T-cell (primary cell): ENCODE measurements around the gene STK31. TPM values are rescaled to one million over a fixed set of nuclear protein-coding genes. Genes with fewer than 3 reads are reported as not detected.
"Not testable (repeated sequence)": the region's sequence is repeated elsewhere in the genome, so short reads cannot be mapped to it uniquely, and the experiment has no call there.

Source experiments
- ATAC-seq, 4 experiments: fragments of 200-7000 bp in 3 of 4; fragments of 150-1000 bp in 1 of 4; cut with Tn5 transposase; replicated peaks in 1 of 4; 1 replicate in 3 of 4; 2 replicates in 1 of 4; pipeline ENCODE4 v1.10.0; 2021; ENCODE audit warnings: moderate library complexity in 3 of 4, mild to moderate bottlenecking in 2 of 4, moderate number of reproducible peaks in 1 of 4
- CTCF ChIA-PET, 2 donors: fragments of 300-600 bp; sonication (Branson Sonifier 250); formaldehyde crosslinking; loops; one replicate each; lab custom pipeline; 2022; ENCODE audit warnings: antibody characterized with exemption in 2 of 2; lab: Charles Lee
- POLR2A ChIA-PET, 2 donors: fragments of 300-600 bp; sonication (Branson Sonifier 250); formaldehyde crosslinking; loops; one replicate each; lab custom pipeline; 2022; ENCODE audit warnings: antibody characterized with exemption in 2 of 2; lab: Charles Lee
- DNase-seq, 35 experiments: peaks; one replicate each; pipeline versions ENCODE4 v3.0.0 to v3.0.0-alpha.2; 2013 to 2023
- H3K27ac ChIP-seq: one replicate; pipeline ENCODE4 v1.5.1; 2013; ENCODE audit warnings: low read length
- H3K27me3 ChIP-seq, 2 experiments: replicated peaks in 1 of 2; 1 replicate in 1 of 2; 2 replicates in 1 of 2; pipeline versions ENCODE4 v1.6.1 to v1.7.0; 2013; ENCODE audit warnings: low read length in 1 of 2, mixed read lengths in 1 of 2; ENCODE audit not compliant: control insufficient read depth in 2 of 2, insufficient read depth in 2 of 2; ENCODE audit errors: extremely low read depth in 1 of 2
- H3K36me3 ChIP-seq, 2 donors: 1 replicate in 1 of 2; 2 replicates in 1 of 2; pipeline versions ENCODE4 v1.6.1 to v1.7.0; 2013; ENCODE audit warnings: low read length in 1 of 2; ENCODE audit not compliant: control insufficient read depth in 2 of 2, insufficient read depth in 1 of 2; ENCODE audit errors: extremely low read depth in 1 of 2
- H3K4me1 ChIP-seq, 2 experiments: 1 replicate in 1 of 2; 2 replicates in 1 of 2; pipeline versions ENCODE4 v1.6.1 to v1.7.0; 2013; ENCODE audit warnings: low read length in 2 of 2, mixed read lengths in 1 of 2; ENCODE audit not compliant: insufficient read depth in 2 of 2, control insufficient read depth in 1 of 2; ENCODE audit errors: extremely low read depth in 1 of 2
- H3K4me3 ChIP-seq, 2 donors: 1 replicate in 1 of 2; 2 replicates in 1 of 2; pipeline versions ENCODE4 v1.5.1 to v1.7.0; 2013; ENCODE audit warnings: mild to moderate bottlenecking in 2 of 2, low read length in 1 of 2, moderate library complexity in 1 of 2; ENCODE audit not compliant: control insufficient read depth in 1 of 2; ENCODE audit errors: extremely low read depth in 1 of 2
- H3K9me3 ChIP-seq: 2 replicates; pipeline ENCODE4 v1.7.0; 2013
- H3K27ac Mint-ChIP-seq, 2 donors: one replicate each; pipeline ENCODE4 v1.8.0; 2020 to 2021; ENCODE audit warnings: mild to moderate bottlenecking in 2 of 2, mixed read lengths in 2 of 2
- H3K27me3 Mint-ChIP-seq, 2 donors: one replicate each; pipeline ENCODE4 v1.8.0; 2021 to 2022; ENCODE audit warnings: mixed read lengths in 2 of 2
- H3K36me3 Mint-ChIP-seq: one replicate; pipeline ENCODE4 v1.8.0; 2021; ENCODE audit warnings: mixed read lengths
- H3K4me1 Mint-ChIP-seq, 3 donors: one replicate each; pipeline ENCODE4 v1.8.0; 2020 to 2022; ENCODE audit warnings: mixed read lengths in 3 of 3, mild to moderate bottlenecking in 1 of 3
- H3K4me3 Mint-ChIP-seq, 3 donors: one replicate each; pipeline ENCODE4 v1.8.0; 2020 to 2022; ENCODE audit warnings: mild to moderate bottlenecking in 3 of 3, mixed read lengths in 3 of 3, moderate library complexity in 3 of 3
- H3K9me3 Mint-ChIP-seq, 3 donors: one replicate each; pipeline ENCODE4 v1.8.0; 2020 to 2022; ENCODE audit warnings: mixed read lengths in 3 of 3
- WGBS: methylation state at CpG from one replicate; pipeline ENCODE4 v1.1.5; 2013; ENCODE audit warnings: missing lambda C conversion rate; ENCODE audit not compliant: insufficient coverage; 5-methylcytosine and 5-hydroxymethylcytosine counted together
- total RNA-seq, 35 experiments: library from RNA in 6 of 35; stranded (reverse) in 6 of 35; fragments of 120-200 nt in 1 of 35; gene quantifications; one replicate each; pipeline versions ENCODE4 v1.2.1 to v1.2.4 and lab custom pipeline; 2013 to 2026

The STK31 gene
- total RNA-seq, 5 donors from 2014 or later (not counting 1 experiment from before 2014, with no cell fraction given), result 0.25 to 0.83 (median 0.30) TPM

DNA sequence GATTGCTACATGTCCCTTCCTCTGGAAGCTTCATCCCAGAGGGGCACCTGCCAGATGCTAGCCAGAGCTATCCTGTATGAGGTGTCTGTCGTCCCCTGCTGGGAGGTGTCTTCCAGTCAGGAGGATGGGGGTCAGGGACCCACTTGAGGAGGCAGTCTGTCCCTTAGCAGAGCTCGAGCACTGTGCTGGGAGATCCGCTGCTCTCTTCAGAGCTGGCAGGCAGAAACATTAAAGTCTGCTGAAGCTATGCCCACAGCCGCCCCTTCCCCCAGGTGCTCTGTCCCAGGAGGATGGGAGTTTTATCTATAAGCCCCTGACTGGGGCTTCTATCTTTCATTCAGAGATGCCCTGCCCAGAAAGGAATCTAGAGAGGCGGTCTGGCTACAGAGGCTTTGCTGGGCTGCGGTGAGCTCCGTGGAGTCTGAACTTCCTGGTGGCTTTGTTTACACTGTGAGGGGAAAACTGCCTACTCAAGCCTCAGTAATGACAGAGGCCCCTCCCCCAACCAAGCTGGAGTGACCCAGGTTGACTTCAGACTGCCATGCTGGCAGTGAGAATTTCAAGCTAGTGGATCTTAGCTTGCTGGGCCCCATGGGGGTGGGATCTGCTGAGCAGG lies 69.3 kb downstream of the STK31 start:
- H3K27ac ChIP-seq, H3K36me3 Mint-ChIP-seq, DNase-seq, H3K4me1 Mint-ChIP-seq, POLR2A ChIA-PET, H3K4me3 Mint-ChIP-seq, H3K4me3 ChIP-seq, H3K27me3 Mint-ChIP-seq, H3K9me3 ChIP-seq, H3K4me1 ChIP-seq, H3K36me3 ChIP-seq, ATAC-seq, H3K27ac Mint-ChIP-seq, H3K27me3 ChIP-seq, H3K9me3 Mint-ChIP-seq, CTCF ChIA-PET: not testable (repeated sequence)
- 65% methylated on average over 2 of the region's 7 CpGs for WGBS

DNA sequence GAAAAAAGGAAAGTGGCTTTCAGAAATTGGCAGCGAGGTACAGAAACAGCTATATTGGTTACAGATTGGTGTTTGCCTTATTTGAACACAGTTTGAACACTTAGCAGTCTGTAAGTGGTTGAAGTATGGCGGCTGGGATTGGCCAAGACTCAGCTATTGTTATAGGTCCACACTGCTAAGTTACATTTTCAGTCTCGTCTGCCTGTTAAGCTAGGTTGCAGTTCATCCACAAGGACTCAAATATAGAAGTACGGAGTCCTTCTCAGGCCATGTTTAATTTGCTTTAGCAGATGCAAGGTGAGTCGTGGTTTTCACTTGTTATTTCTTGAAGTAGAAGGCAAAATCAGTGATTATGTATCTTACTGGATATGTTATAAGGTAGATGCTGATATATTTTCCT lies 73.1 kb downstream of the STK31 start:
- Mint-ChIP-seq H3K36me3 (no peaks in the 10 kb centered on the region), H3K4me3 (no peak overlapping the region), H3K4me1 (no peaks in the 10 kb centered on the region), H3K9me3 (no peaks in the 10 kb centered on the region), H3K27me3 (peaks cover 0 to 5% of the 10 kb centered on the region in 2 donors), H3K27ac (no peak overlapping the region)
- no peaks in the 10 kb centered on the region for H3K4me1 ChIP-seq
- no peak for DNase-seq
- ChIA-PET CTCF (no interaction called here), POLR2A (no interaction called here)
- WGBS, result 83% methylated on average over 3 of the region's 5 CpGs
- H3K4me3 ChIP-seq, result no peak overlapping the region
- H3K9me3 ChIP-seq, result no peaks in the 10 kb centered on the region
- H3K36me3 ChIP-seq, result no peaks in the 10 kb centered on the region
- ATAC-seq, result no peak
- H3K27ac ChIP-seq, result no peak overlapping the region
- H3K27me3 ChIP-seq, result peaks cover 0 to 2% of the 10 kb centered on the region in 2 experiments

DNA sequence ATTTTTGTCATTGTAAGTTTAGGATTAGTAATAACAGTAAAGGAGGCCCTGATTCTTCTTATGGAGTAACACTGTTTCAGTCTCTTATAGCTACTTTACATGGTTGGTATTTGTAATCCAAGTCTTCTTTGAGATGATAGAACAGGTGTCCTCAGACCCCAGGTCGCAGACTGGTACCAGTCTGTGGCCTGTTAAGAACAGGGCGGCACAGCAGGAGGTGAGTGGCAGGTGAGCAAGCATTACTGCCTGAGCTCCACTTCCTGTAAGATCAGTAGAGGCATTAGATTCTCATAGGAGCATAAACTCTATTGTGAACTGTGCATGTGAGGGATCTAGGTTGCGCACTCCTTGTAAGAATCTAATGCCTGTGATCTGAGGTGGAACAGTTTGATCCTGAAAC lies 77.3 kb downstream of the STK31 start:
- POLR2A ChIA-PET, result no interaction called here
- Mint-ChIP-seq H3K9me3 (no peaks in the 10 kb centered on the region), H3K27me3 (no peaks in the 10 kb centered on the region), H3K4me1 (no peaks in the 10 kb centered on the region), H3K36me3 (peaks cover 6% of the 10 kb centered on the region), H3K4me3 (no peak overlapping the region), H3K27ac (no peak overlapping the region)
- CTCF ChIA-PET, result no interaction called here
- WGBS, result 100% methylated on average over 2 of the region's 3 CpGs
- H3K9me3 ChIP-seq, result no peaks in the 10 kb centered on the region
- ATAC-seq (no peak), DNase-seq (no peak)
- H3K27ac ChIP-seq, result no peak overlapping the region
- H3K4me1 ChIP-seq, result no peaks in the 10 kb centered on the region
- H3K36me3 ChIP-seq, result no peaks in the 10 kb centered on the region
- no peaks in the 10 kb centered on the region for H3K27me3 ChIP-seq
- no peak overlapping the region for H3K4me3 ChIP-seq

DNA sequence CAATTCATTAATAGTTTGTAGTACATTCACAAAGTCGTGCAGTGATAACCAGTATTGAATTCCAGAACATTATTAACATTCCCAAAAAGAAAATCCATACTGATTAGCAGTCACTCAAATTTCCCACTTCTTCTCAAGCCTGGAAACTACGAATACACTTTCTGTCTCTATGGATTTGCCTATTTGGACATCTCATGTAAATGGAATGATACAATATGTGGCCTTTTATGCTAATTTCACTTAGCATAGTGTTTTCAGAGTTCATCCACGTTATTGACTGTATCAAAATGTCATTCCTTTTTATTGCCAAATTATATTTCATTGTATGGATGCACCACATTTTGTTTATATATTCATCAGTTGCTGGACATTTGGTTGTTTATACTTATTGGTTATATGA lies 78.8 kb downstream of the STK31 start:
- H3K27ac ChIP-seq, result no peak overlapping the region
- POLR2A ChIA-PET, result no interaction called here
- H3K27me3 Mint-ChIP-seq, result no peaks in the 10 kb centered on the region
- CTCF ChIA-PET, result no interaction called here
- no peak overlapping the region for H3K27ac Mint-ChIP-seq
- no peaks in the 10 kb centered on the region for H3K4me1 Mint-ChIP-seq
- no peaks in the 10 kb centered on the region for H3K9me3 ChIP-seq
- no peak overlapping the region for H3K4me3 Mint-ChIP-seq
- no peak for ATAC-seq
- peaks cover 2 to 11% (median 9%) of the 10 kb centered on the region in 3 donors for H3K9me3 Mint-ChIP-seq
- H3K27me3 ChIP-seq, result no peaks in the 10 kb centered on the region
- no CpG with 5 or more reads among the region's 3 CpGs for WGBS
- H3K4me3 ChIP-seq, result no peak overlapping the region
- no peaks in the 10 kb centered on the region for H3K36me3 ChIP-seq
- no peak for DNase-seq
- no peaks in the 10 kb centered on the region for H3K4me1 ChIP-seq
- peaks cover 6% of the 10 kb centered on the region for H3K36me3 Mint-ChIP-seq

DNA sequence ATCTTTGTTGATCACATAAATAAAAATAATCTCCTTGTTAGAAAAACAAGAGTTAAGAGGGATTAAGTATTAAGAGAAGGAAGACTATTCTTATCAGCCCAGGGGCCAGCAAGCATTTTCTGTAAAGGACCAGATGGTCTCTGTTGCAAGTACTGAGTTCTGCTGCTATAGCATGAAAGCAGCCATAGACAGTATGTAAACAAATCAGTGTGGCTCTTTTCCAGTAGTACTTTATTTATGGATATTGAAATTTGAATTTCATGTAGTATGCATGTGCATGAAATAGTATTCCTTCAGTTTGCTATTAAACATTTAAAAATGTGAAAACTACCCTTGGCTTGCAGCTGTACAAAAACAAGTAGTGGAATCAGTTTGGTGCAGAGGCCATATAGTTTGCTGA lies 81.7 kb downstream of the STK31 start:
- no peaks in the 10 kb centered on the region for H3K9me3 ChIP-seq
- ChIA-PET POLR2A (no interaction called here), CTCF (no interaction called here)
- peaks cover 6% of the 10 kb centered on the region for H3K36me3 Mint-ChIP-seq
- H3K27me3 Mint-ChIP-seq, result peaks cover 0 to 3% of the 10 kb centered on the region in 2 donors
- H3K9me3 Mint-ChIP-seq, result peaks cover 14 to 34% (median 30%) of the 10 kb centered on the region in 3 donors
- no peak for ATAC-seq
- no peak overlapping the region for H3K27ac Mint-ChIP-seq
- no peaks in the 10 kb centered on the region for H3K36me3 ChIP-seq
- no peaks in the 10 kb centered on the region for H3K4me1 Mint-ChIP-seq
- H3K27me3 ChIP-seq, result peaks cover 0 to 7% of the 10 kb centered on the region in 2 experiments
- no peak for DNase-seq
- H3K4me3 Mint-ChIP-seq, result no peak overlapping the region
- H3K4me3 ChIP-seq, result no peak overlapping the region
- no peak overlapping the region for H3K27ac ChIP-seq
- H3K4me1 ChIP-seq, result no peaks in the 10 kb centered on the region

DNA sequence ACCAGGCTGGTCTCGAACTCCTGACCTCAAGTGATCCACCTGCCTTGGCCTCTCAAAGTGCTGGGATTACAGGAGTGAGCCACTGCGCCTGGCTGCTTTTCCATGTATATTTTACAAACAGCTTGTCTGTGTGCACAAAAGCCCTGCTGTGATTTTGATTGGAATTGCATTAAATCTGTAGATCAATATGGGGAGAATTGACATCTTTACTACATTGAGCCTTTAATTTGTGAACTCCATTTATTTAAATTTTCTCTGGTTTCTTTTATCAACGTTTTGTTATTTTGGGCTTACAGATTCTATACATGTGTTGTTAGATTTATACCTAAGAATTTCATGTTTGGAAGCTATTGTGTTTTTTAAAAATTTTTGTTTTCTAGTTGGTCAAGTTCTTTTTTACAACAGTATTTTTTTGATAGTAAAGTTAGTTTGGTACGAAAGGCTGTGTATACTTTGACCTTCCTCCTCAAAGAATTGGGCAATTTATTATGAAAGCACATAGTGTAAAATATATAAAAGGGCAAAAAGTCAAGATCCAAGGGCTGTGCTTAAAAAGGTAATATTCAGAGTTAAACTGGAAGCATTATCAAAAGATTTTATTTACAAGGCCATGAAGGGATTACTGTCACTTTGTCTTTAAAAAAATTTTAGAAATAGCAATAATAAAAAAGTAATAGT lies 92.8 kb downstream of the STK31 start:
- H3K27ac Mint-ChIP-seq, result no peak overlapping the region
- Histone ChIP-seq H3K9me3 (no peaks in the 10 kb centered on the region), H3K36me3 (no peaks in the 10 kb centered on the region), H3K4me3 (no peak overlapping the region), H3K4me1 (no peaks in the 10 kb centered on the region), H3K27ac (no peak overlapping the region), H3K27me3 (no peaks in the 10 kb centered on the region)
- H3K9me3 Mint-ChIP-seq, result peaks cover 0 to 7% (median 0%) of the 10 kb centered on the region in 3 donors
- 80% methylated on average over 1 of the region's 4 CpGs for WGBS
- peaks cover 3 to 4% of the 10 kb centered on the region in 2 donors for H3K27me3 Mint-ChIP-seq
- H3K4me3 Mint-ChIP-seq, result no peak overlapping the region
- no peaks in the 10 kb centered on the region for H3K36me3 Mint-ChIP-seq
- ATAC-seq, result no peak
- no peak for DNase-seq
- H3K4me1 Mint-ChIP-seq, result no peaks in the 10 kb centered on the region
- ChIA-PET CTCF (no interaction called here), POLR2A (no interaction called here)
